Measurements from ENCODE around the gene PAX2. TPM values are rescaled to one million over a fixed set of nuclear protein-coding genes. Genes with fewer than 3 reads are reported as not detected.
A peak's percentile ranks its signal among the peaks of the same experiment; 100 is the strongest.
"Not testable (repeated sequence)": the region's sequence is repeated elsewhere in the genome, so short reads cannot be mapped to it uniquely, and the experiment has no call there.

The PAX2 gene
- total RNA-seq, 1 donor from 2014 or later, result 0.23 TPM

- H3K9ac ChIP-seq (ENCODE audit: low read length), result no peak overlapping the region
- H3K36me3 Mint-ChIP-seq (ENCODE audit: low read depth, unreplicated experiment), result no peaks in the 10 kb centered on the region
- H4K20me1 ChIP-seq (ENCODE audit: insufficient read depth, low read length), result no peaks in the 10 kb centered on the region
- H3K27ac ChIP-seq (ENCODE audit: low read depth, low read length), result no peak overlapping the region
- no peak overlapping the region for H3K4me3 Mint-ChIP-seq (ENCODE audit: unreplicated experiment)
- no peak for TF ChIP-seq EZH2 (IDR thresholded peaks at IDR 0.05; ENCODE audit: insufficient read depth, low read length)
- no peak for TF ChIP-seq CTCF (IDR thresholded peaks at IDR 0.05; ENCODE audit: insufficient read depth, low read depth, low read length)
- no peak overlapping the region for H3K27ac Mint-ChIP-seq (ENCODE audit: unreplicated experiment)
- H3K79me2 ChIP-seq (ENCODE audit: insufficient read depth, low read length), result no peaks in the 10 kb centered on the region
- DNase-seq (ENCODE audit: low read depth) (peak; percentile 44), FAIRE-seq (no peak)
- H3K27me3 Mint-ChIP-seq (ENCODE audit: low read depth, unreplicated experiment), result peaks cover 39% of the 10 kb centered on the region
- H3K4me2 ChIP-seq (ENCODE audit: low read length), result no peak overlapping the region
- H3K4me1 Mint-ChIP-seq (ENCODE audit: low read depth, unreplicated experiment), result no peaks in the 10 kb centered on the region
- H3K9me3 ChIP-seq (ENCODE audit: insufficient read depth, low read depth, low read length), result no peaks in the 10 kb centered on the region
- no peaks in the 10 kb centered on the region for H3K4me1 ChIP-seq (ENCODE audit: insufficient read depth, low read length)
- no peak overlapping the region for H3K4me3 ChIP-seq (ENCODE audit: insufficient read depth, low read depth, low read length)
- peaks cover 2% of the 10 kb centered on the region for H3K9me3 Mint-ChIP-seq (ENCODE audit: unreplicated experiment)
- H3K27me3 ChIP-seq (ENCODE audit: insufficient read depth, low read length), result peaks cover 33% of the 10 kb centered on the region
- H3K36me3 ChIP-seq (ENCODE audit: insufficient read depth, low read length), result no peaks in the 10 kb centered on the region
- H2AFZ ChIP-seq (ENCODE audit: low read depth, low read length), result no peak overlapping the region
Measured at GRCh38 chr10:100697070-100697469, 48.3 kb upstream of the PAX2 start.

- Histone ChIP-seq H3K9ac (ENCODE audit: low read length) (no peak overlapping the region), H3K27ac (ENCODE audit: low read depth, low read length) (no peak overlapping the region), H3K79me2 (ENCODE audit: insufficient read depth, low read length) (no peaks in the 10 kb centered on the region), H2AFZ (ENCODE audit: low read depth, low read length) (no peak overlapping the region), H3K36me3 (ENCODE audit: insufficient read depth, low read length) (no peaks in the 10 kb centered on the region), H3K27me3 (ENCODE audit: insufficient read depth, low read length) (peaks cover 33% of the 10 kb centered on the region), H3K4me1 (ENCODE audit: insufficient read depth, low read length) (no peaks in the 10 kb centered on the region), H3K4me2 (ENCODE audit: low read length) (no peak overlapping the region), H3K9me3 (ENCODE audit: insufficient read depth, low read depth, low read length) (no peaks in the 10 kb centered on the region), H4K20me1 (ENCODE audit: insufficient read depth, low read length) (no peaks in the 10 kb centered on the region), H3K4me3 (ENCODE audit: insufficient read depth, low read depth, low read length) (no peak overlapping the region)
- TF ChIP-seq EZH2 (IDR thresholded peaks at IDR 0.05; ENCODE audit: insufficient read depth, low read length) (no peak), CTCF (IDR thresholded peaks at IDR 0.05; ENCODE audit: insufficient read depth, low read depth, low read length) (no peak)
- FAIRE-seq (no peak), DNase-seq (ENCODE audit: low read depth) (no peak)
- Mint-ChIP-seq H3K4me1 (ENCODE audit: low read depth, unreplicated experiment) (no peaks in the 10 kb centered on the region), H3K36me3 (ENCODE audit: low read depth, unreplicated experiment) (no peaks in the 10 kb centered on the region), H3K9me3 (ENCODE audit: unreplicated experiment) (peaks cover 2% of the 10 kb centered on the region), H3K4me3 (ENCODE audit: unreplicated experiment) (no peak overlapping the region), H3K27me3 (ENCODE audit: low read depth, unreplicated experiment) (peaks cover 33% of the 10 kb centered on the region), H3K27ac (ENCODE audit: unreplicated experiment) (no peak overlapping the region)
Measured at GRCh38 chr10:100697631-100698030, 47.8 kb upstream of the PAX2 start.

GRCh38 chr10:100701704-100702103 lies 43.7 kb upstream of the PAX2 start:
- not testable (repeated sequence) for H3K4me3 ChIP-seq (ENCODE audit: insufficient read depth, low read depth, low read length)

More at GRCh38 chr10:100701704-100702103, 43.7 kb upstream of the PAX2 start:
- H3K79me2 ChIP-seq (ENCODE audit: insufficient read depth, low read length); H3K4me3 Mint-ChIP-seq (ENCODE audit: unreplicated experiment); H3K9ac ChIP-seq (ENCODE audit: low read length); H3K36me3 Mint-ChIP-seq (ENCODE audit: low read depth, unreplicated experiment); H3K36me3 ChIP-seq (ENCODE audit: insufficient read depth, low read length); H3K27ac Mint-ChIP-seq (ENCODE audit: unreplicated experiment); FAIRE-seq; H3K4me1 Mint-ChIP-seq (ENCODE audit: low read depth, unreplicated experiment); H2AFZ ChIP-seq (ENCODE audit: low read depth, low read length); H4K20me1 ChIP-seq (ENCODE audit: insufficient read depth, low read length); DNase-seq (ENCODE audit: low read depth); H3K4me2 ChIP-seq (ENCODE audit: low read length); H3K9me3 ChIP-seq (ENCODE audit: insufficient read depth, low read depth, low read length); H3K27ac ChIP-seq (ENCODE audit: low read depth, low read length); H3K4me1 ChIP-seq (ENCODE audit: insufficient read depth, low read length); H3K9me3 Mint-ChIP-seq (ENCODE audit: unreplicated experiment): not testable (repeated sequence)
- H3K27me3 Mint-ChIP-seq (ENCODE audit: low read depth, unreplicated experiment), result peaks cover 37% of the 10 kb centered on the region
- H3K27me3 ChIP-seq (ENCODE audit: insufficient read depth, low read length), result peaks cover 29% of the 10 kb centered on the region

Measured in astrocyte (in vitro differentiated cells and primary cell).